ENCODE measurements around the gene PRR23E.

The PRR23E gene

DNA sequence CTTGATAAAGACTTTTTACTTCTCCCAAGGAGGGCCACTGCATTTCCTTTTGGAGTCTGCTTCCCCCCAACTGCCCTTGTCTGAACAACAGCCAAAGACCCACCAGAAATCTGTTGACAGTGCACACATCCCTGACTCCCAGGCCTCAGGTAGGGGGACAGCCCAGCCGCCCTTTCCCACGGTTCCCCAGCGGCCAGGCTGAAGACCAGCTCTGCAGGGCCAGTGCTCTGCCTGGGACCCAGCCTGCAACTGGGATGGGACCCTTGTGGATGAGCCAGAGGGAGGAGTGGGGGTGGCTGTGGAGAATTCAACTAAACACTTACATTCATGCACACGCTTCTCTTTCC is 8.1 kb upstream of the PRR23E start:
- no peak for DNase-seq (ENCODE audit: low read depth in 3 of 3)

DNA sequence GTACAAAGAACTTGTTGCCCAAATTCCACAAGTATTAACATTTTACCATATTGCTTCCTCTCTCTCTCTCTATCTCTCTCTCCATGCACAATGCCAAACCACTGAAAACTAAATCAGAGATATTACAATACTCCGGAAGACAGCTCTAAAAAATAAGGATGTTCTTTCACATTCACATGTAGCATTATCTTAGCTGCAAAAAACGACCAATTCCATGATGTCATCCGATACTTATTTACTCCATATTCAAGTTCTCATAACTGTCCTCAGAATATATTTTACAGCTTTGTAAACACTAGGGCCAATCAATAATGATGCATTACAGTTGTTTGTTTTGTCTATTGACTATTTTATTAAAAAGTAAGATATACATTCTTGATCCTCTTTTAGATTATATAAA is 7.7 kb upstream of the PRR23E start:
- DNase-seq (ENCODE audit: low read depth in 3 of 3) = no peak

DNA sequence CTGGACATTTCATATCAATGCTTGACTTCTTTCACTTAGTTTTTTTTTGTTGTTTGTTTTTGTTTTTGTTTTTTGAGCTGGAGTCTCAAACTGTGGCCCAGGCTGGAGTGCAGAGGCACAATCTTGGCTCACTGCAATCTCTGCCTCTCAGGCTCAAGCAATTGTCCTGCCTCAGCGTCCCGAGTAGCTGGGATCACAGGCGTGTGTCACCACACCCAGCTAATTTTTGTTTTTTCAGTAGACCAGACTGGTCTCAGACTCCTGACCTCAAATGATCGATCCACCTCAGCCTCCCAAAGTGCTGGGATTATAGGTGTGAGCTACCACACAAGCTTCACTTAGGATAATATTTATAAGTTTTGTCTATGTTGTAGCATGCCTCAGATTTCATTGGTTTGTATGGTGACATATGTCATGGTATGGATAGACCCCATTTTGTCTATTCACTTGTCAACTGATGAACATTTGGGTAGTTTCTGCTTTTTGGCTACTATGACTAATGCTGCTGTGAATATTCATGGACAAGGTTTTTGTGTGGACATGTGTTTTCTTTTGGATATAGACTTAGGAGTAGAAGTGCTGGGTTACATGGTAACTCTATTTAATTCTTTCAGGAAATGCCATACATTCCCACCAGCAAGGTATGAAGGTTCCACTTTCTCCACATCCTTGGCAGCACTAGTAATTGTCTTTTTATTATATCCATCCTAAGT is 6.8 kb upstream of the PRR23E start:
- DNase-seq (ENCODE audit: low read depth in 3 of 3) = no peak

DNA sequence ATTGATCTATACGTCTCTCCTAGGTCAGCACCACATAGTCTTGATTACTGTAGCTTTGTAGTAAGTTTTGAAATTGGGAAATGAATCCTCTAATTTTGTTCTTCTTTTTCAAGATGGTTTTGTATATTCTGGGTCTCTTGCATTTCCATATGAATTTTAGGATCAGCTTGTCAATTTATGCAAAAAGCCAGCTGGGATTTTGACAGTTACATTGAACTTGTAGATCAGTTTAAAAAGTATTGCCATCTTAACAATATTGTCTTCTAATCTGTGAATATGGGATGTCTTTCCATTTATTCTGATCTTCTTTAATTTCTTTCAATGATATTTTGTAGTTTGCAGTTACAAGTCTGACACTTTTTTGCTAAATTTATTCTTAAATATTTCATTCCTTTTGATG is 5.6 kb upstream of the PRR23E start:
- DNase-seq (ENCODE audit: low read depth in 3 of 3) = no peak

DNA sequence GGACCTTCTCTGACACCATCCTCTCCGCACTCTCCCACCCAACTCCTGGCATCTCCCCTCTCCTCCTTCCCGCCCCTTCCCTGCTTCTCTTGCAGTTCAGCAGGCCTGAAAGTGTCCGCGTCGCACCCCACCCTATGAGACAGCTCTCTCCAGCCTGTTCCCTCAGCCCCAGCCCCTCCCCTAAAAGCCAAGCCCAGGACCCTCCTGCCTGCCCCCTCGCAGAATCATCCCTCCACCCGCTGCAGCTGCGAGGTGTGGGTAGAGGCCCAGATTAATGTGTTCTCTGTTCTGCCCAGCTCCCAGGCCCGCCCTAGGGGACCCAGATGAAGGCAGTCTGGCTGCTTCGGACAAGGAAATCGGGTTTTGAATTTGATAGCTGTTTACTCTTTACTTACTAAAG is 410 bp downstream of the PRR23E start:
- no peak for DNase-seq (ENCODE audit: low read depth in 3 of 3)

DNA sequence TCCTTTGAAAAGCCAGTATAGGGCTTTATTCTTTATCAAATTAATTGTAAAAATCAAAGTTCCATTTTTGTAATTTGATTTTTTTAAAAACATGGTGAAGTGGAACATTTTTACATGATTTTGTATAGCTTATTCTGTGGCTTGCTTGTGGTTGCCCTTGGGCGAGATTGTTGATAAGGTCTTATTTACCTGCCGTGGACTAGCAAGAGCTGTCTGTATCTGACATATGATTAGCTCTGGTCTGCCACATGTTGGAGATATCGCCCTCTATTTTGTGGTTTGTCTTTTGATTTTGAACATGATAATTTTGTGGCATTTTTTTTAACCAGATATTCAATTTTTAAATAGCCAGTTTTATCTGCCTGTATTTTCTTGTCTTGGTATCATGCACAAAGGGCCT is 844 bp downstream of the PRR23E start:
- no peak for DNase-seq (ENCODE audit: low read depth in 3 of 3)

DNA sequence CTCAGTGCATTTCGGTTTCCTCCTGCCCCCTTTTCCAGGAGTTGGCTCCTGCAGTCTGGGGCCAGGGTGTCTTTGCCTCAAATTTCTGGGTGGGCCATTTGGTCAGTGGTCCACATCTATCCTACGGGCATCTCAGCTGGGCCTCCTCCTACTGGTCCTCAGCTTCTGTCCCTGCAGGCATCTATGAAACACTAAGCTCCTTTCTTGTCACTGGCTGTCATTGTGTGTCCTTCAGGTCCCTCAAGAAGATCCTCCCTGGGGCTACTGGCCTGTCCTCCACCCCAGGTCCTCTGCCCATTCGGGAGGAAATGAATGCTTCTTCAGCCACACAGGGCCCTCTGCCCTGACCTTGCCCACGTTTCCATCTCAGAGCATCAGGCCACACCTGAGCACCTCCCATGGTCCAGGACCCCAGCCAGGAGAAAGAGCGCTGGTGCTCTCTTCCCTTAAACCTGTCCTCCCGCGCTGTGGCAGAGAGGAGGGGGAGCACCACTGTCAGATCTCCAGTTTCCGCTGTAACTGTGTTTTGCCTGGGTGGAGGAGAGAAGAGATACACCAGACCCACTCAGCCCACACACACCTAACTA is 1.8 kb downstream of the PRR23E start:
- no peak for DNase-seq (ENCODE audit: low read depth in 3 of 3)

DNA sequence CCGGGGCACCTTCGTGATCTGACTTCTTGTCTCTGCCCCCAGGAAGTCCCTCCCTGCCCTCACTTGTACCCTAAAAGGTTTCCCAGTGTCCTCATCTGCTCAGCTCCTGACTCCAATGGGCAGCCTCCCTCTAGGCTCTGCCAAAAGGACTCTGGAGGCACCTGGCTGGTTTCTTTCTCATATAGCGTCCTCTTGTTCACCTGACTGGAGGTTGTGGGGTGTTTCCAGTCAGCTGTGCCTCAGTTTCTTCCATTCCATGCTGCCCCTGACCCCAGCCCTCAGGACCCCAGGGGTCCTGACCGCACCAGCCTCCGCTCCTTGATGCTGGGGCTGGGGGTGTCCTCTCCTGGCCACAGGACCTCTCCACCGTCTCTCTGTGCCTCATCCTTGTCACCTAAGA is 2.5 kb downstream of the PRR23E start:
- DNase-seq (ENCODE audit: low read depth in 3 of 3) = no peak

DNA sequence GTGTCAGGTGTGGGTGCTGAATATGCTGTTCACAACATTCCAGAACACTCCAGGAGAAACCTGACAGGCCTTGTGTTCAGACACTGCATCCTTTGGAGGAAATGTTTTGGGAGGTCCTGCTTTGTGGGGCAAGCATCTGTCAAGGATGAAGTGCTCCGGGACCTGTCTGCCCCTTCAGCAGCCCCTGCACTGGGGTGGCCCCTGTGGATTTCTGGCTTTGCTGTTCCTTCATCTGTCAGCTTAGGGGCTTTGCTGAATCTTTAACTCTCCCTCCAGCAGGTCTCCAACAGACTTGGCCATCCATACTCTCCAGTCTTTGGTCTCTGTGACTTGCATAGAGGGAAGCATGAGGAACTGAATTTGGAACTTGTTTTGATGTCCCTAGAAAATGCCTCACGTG is 3.1 kb downstream of the PRR23E start:
- no peak for DNase-seq (ENCODE audit: low read depth in 3 of 3)

DNA sequence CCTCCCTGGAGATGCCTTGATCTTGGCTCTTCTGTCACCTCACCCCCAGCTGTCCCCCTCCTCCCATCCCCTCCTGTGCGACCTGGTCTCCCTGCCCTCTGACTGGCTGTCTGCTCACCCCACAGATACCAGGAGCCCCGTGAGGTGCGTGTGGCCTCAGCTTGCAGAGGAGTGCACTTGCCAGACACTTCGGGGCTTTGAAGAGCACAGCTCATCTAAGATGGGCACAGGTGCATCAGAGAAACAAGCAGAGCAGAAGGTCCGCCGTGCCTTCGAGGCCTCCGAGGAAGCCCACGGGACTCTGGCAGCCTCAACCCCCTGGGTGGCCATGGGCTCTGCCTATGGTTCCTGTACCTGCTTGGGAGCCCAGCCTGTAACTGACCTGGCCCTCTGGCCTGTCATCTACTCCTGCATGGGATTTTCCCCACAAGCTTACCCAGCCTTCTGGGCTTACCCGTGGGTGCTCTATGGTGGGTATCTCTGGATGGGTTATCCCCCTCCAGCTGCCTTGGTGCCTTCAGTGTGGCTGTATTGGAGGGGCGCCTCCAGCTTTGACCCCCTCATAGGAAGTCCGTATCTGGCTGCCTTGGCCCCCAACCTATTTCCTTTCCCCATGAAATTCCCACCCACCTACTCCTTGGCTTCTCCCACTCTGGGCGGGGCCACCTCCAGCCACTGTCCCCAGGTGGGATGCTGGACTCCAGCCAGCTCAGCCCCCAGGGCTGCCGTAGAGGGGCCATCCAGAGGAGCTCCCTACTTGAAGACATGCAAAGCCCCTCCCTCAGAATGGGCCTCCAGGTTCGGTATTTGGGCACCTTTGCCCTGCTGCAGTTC is 3.8 kb downstream of the PRR23E start:
- no peak for DNase-seq (ENCODE audit: low read depth in 3 of 3)

DNA sequence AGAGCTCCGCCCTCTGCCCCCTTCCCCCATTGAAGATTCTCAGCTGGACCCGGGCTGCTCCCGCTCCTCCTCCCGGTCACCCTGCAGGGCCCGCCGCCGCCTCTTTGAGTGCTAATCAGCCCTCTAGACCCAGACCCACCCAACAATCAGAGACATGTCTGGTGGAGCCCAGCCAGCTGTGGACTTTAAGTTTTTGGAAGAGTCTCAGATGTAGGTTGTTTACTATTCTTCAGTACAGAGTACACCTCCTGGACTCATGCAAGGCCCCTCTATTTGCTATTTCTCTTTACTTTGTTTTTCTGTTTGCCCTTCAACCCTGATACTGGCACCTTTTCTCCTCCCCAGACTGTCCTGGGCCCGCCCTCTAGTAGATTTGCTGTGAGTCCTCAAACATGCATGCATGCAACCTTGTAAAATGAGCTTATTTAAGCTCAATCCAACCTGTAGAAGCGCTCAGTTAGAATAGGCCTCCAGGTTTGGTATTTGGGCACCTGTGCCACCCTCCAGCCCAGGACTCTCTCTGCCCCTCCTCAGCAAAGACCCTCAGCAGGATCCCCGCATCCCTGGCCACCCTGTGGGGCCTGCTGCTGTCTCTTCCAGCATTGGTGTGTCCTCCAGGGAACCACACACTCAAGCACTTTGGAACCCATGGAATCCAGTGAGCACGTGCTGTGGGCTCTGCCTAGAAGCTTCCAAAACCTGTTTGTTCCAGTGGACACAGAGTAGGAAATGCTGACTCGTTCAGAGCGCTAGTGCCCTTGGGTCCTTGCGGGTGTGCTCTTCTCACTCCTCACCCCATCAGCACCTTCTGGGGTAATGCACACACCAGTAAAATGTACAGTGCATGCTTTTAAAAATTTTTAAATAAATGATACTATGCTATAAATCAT is 4.6 kb downstream of the PRR23E start:
- DNase-seq (ENCODE audit: low read depth in 3 of 3) = no peak

DNA sequence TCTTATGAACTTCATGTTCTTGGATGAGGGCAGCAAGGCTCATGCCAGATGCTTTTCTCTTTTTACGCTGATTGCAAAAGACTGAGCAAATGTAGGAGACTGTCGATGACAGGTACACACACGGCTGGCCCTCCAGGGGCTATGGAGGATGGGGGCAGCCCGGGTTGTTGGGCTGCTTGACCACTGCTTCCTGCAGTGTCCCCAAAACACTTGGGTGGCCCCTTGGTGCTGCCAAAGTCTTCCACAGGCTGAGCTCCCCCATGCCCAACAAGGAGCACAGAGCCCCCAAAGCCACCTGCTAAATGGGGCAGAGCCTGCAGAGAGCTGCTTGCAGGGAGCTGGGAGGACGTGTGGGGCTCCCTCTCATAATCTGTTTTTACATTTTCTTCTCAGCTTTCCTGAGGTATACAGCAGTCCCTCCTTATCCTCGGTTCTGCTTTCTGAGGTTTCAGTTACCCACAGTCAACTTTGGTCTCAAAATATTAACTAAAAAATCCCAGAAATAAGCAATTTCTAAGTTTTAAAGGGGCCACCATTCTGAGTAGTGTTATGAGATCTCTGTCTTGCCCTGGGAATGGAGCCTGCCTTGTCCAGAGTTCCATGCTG is 7.3 kb downstream of the PRR23E start:
- no peak for DNase-seq (ENCODE audit: low read depth in 3 of 3)

DNA sequence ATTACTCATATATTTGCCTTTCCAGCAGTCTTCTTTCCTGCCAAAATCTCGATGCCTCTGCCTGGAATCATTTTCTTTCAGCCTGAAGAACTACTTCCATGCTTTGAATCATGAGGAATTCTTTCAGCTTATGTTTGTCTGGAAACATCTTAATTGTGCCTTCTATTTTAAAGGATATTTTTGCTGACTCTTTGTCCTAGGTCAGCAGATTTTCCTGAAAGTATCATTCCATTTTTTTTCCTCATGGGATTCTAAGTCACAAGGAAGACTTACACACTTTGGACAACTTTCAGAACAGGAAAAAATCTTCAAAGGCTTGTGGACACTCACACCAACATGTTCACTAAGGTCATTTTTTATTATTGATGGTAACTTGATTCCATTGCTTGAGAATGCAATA is 10.1 kb downstream of the PRR23E start:
- DNase-seq (ENCODE audit: low read depth in 3 of 3) = no peak

DNA sequence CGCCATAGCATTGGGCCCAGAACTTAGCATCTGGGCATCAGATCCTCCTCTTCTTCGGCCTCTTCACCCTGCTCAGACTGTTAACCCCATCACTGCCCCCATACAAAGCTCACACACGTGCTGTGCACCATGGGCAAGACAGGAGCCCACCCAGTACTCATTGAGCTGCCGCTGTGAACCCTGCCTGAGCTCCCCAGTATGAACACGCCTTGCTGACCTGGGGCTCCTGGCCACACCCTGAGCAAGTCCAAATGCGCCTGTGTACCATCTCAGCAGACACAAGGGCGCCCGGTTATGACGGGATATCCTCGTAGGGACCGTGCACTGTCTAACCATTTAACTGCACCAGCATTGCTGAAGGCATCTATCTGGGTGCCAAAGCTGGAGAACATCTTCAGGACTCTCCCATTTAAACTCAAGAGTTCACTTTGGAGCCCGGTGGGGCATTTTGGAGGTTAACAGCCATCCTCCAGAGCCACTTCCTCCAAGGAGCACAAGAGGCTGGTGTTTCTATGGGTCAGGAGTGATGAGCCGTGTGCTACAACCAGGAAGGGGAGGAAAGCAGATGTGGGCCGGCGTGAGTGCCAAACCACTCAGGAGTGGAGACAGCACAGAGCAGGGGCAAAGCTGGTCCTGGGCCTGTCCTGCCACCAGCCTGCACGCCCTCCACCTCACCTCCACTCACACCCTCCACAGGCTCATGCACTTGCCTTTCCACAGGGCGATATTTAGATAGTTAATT is 12.1 kb downstream of the PRR23E start:
- DNase-seq (ENCODE audit: low read depth in 3 of 3) = no peak

DNA sequence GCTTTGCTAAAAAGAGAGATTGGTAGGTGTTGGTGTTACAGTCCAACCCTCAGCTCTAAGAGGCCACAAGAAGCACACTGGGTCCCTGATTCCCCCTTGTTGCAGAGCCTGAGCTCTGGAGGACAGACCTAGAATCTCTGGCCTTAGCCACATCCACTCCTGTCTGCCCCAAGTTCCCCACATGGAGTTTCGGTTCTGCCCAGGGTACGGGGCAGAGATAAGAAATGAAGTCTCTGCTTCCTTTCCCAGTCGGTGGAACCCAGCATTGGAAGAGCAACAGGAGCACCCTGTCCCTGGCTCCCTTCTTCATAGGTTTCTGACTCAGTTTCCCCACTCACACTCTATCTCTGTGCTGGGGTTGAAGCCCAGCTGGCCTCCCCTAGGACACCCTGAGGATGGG is 13.2 kb downstream of the PRR23E start:
- DNase-seq (ENCODE audit: low read depth in 3 of 3) = no peak

DNA sequence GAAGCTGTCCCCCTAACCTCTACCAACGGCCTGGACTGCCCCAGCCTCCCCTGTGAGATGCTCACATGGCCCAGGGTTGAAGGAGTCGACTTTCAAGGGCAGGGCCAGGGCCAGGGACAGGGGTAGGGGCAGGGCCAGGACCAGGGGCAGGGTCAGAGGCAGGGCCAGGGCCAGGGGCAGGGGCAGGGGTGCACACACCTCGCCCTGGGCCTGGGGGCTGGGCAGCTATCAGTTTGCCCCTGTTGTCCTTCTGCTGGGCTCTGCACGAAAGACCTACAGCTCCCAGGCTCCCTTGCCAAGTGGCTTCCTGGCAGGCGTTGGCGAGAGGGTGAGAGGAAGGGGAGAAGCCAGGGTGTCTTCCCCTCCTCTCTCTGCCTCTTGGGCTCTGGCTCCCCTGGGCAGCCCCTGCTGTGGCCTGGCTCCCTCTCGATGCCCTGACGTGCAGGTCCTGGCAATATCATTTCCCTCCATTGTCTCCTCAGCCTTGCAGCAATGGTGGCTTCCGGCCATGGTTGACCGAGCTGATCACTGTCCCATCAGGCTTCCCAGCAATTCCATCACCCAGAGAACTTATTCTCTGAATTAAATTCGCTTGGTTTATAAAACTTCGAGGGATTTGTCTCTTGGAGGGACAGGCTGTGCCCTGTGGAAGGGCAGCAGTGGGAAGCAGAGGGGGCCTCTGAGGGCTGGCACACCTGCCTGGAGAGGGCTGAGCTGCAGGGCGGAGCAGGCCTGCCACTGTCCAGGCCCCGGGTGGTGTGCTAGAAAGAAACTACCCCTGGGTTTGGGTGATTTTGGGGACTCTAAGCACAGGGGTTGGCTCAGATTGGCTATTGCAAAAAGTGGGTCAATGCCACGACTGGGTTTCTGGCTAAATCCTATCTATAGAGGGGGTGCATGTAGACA is 13.9 kb downstream of the PRR23E start:
- no peak for DNase-seq (ENCODE audit: low read depth in 3 of 3)

DNA sequence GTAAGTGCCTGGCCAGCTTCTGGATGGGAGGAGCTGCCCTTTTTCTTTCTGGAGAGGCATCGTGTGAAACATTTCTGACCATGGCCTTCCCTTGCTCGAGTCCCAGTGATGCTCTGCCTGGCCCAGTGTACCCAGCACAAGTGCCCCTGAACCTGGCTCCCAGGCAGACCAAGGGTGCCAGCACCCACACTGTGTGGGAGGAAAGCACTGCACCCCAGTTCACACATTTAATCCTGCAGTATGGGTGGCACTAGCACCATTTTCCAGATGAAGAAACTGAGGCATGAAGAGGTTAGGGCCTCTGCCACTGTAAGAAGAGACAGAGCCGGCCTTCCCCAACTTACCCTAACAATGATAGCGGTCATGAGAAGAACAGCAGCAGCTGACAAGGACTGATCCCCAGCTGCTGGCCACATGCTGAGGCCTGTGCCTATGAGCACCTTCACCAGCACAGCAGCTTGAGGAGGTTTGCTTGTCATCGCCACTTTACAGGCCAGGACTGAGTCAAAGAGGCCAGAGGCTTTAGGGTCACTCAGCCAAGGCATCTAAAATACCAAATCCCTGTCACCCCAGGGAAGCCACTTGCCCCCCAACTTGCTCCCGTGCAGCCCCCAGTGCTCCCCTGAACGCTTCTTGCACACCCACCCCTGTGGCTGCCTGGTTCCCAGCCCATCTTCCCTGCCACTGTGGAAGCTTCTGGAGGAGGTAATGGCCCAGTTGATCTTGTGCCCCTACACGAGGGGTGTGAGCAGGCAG is 15.0 kb downstream of the PRR23E start:
- DNase-seq (ENCODE audit: low read depth in 3 of 3) = no peak

DNA sequence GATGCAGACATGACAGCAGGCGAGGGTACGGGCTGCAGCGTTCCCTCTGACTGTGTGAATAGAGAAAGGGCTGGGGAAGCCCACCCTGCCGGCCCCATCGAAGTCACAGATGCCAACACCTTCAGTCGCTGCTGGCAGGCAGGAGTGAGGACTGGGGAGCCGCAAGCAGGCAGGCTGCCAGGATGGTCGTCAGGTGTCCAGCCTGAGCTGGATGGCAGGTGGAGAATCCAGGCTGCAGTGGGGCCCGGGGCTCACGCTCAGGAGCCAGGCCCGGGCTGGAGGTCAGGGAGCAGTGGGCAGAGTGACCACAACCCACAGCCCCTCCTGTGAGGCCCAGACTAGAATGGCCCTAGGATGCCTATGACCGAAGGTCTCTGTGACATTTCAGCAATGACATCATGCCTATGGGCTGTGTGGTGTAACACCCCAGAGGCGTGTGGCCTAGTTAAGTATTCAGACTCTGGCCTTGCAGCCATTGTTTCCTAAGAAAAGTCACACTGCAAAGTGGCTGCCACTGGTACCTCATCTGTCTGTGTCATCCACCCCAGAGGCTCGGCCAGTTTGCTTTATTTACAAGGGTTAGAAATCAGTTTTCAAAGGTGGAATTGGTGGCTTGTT is 15.7 kb downstream of the PRR23E start:
- DNase-seq (ENCODE audit: low read depth in 3 of 3) = no peak
